ENCODE results near the gene KCTD19.

Gene KCTD19

DNA sequence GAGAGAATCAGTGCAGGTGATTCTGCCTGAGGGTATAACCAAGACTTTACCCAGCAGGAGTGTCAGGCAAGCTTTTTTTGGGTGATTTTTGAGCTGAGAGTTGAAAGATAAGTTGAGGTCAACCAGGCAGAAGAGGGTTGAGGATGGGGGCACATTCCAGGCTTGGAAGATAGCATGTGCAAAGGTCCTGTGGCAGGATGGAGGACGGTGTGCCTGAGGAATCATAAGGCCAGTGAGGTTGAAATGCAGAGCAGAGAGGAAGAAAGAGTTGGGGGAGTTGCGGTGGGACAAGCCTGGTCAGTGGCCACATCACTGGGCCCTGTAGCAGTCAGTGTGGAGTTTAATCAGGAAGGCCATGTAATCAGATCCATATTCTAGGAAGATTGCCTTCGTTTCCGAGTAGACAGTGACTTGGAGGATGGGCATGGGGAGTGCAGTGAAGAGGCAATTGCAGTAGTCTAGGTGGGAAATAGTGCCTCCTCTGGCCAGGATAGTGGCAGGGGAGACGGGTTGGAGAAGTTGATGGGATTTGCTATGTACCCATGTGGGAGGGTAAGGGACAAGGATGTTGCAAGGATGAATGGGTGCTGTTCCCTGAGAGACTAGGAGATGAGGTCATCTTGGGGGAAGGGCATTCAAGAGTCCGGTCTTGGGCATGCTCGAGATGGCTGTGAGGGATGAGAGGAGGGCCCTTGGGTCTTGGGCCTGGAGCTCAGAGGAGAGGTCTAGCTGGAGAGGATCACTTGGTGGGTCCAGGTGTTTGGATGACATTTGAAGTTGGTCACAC is 43.3 kb downstream of the KCTD19 start:
- no peak for DNase-seq (ENCODE audit: low spot score)

DNA sequence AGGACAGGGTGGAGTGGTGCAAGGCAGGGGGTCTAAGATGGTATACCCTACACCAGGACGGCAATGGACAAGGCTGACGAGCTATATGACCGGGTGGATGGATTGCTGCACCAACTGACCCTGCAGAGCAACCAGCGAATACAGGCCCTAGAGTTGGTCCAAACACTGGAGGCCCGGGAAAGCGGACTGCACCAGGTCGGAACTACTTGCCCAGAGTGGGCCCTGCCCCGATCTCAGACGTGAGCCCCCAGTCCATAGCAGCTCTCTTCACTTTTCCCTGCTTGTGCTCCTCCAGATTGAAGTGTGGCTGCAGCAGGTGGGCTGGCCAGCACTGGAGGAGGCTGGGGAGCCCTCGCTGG is 44.1 kb downstream of the KCTD19 start:
- DNase-seq (ENCODE audit: low spot score) = no peak

DNA sequence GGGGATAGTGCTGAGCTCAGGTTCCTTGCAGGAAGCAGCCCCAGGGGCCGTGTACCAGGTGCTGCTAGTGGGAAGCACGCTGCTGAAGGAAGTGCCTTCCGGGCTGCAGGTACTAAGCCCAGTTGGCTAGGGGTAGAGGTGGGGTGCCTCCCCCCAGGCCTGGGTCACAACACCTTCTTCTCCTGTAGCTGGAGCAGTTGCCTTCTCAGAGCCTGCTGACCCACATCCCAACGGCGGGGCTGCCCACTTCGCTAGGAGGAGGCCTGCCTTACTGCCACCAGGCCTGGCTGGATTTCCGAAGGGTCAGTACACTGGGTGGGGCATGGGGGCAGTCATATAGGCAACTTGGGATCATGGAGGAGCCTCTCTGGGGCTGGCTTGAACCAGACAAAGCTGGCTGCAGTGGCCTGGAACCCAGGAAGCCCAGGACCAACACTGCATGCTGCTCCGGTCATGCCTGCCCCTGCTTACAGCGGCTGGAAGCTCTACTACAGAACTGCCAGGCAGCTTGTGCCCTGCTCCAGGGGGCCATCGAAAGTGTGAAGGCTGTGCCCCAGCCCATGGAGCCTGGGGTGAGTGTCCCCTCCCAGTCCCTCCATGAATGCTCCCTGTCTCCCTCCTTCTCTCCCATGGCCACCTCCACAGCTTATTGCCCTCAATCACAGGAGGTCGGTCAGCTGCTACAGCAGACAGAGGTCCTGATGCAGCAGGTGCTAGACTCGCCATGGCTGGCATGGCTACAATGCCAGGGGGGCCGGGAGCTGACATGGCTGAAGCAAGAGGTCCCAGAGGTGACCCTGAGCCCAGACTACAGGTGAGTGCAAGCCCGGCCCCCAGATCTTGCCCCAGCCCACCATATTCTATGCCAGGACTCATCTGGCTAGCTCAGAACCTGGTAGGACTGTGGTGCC is 44.8 kb downstream of the KCTD19 start:
- no peak for DNase-seq (ENCODE audit: low spot score)

DNA sequence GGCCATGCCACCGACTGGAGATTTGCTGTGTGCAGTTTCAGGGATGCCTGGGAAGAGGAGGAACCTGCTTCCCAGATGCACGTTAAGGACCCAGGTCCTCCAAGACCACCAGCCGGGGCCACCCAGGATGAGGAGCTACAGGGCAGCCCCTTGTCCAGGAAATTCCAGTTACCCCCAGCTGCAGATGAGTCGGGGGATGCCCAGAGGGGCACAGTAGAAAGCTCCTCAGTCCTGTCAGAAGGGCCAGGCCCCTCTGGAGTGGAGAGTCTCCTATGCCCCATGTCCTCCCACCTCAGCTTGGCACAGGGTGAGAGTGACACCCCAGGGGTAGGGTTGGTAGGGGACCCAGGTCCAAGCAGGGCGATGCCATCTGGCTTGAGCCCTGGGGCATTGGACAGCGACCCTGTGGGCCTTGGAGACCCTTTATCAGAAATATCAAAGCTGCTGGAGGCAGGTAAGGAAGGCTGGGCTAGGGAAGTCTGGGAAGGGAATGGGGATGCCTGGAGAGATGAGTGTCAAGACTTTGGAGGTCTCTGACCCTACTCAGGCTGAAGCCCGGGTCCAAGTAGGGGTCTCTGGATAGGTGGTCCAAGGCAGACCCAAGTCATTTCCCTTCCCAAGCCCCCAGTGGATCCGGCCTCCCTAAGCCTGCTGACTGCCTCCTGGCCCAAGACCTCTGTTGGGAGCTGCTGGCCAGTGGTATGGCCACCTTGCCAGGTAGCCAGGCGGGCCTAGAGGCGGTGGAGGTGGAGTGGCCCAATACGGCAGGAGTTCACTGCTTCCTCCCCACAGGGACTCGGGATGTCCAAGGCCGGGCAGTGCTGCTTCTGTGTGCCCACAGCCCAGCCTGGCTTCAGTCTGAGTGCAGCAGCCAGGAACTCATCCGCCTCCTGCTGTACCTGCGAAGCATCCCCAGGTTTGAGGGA is 46.2 kb downstream of the KCTD19 start:
- DNase-seq (ENCODE audit: low spot score) = no peak

DNA sequence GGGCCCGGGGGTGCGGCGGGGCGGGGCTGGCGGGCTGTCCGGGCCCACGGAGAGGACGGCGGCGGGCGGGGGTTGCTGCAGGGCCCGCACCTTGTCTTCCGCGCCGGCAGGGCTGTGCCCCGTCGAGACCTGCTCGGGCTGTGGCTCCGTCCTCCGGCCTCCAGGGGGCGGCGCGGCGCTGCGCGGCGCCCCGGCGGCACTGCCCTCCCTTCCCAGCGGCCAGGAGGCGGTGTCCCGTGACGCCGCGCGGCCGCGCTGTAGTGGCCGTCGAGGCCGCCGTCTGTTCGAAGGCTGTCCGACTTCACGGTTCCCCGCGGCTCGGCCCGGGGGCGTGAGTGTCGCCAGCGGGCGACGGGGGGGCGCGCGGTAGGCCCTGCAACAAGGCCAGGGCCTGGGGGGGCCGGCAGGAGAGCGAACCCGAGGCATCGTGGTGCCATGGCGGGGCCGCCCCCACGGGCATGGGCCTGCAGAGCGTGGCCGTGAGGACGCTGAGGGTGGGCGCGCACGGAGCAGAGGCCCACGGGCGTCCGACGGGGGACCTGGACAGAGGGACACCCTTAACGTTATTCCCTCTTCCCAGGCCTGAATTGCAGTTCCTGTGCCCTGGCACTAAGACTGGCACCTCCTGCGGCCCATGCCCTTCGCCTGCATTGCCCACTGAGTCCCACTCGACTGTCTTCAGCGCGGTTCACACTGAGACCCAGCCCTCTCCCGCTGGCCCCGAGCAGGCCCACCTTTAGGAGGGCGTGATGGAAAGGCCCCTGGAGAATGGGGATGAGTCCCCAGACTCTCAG is 47.0 kb downstream of the KCTD19 start, which contains the start of gene PLEKHG4:
Gene PLEKHG4 (plus strand): TSS at position 237 of the 794 bp plus-strand sequence. CDS start 513 bp downstream, at position 750.
- peak; percentile 34 for DNase-seq (ENCODE audit: low spot score)

DNA sequence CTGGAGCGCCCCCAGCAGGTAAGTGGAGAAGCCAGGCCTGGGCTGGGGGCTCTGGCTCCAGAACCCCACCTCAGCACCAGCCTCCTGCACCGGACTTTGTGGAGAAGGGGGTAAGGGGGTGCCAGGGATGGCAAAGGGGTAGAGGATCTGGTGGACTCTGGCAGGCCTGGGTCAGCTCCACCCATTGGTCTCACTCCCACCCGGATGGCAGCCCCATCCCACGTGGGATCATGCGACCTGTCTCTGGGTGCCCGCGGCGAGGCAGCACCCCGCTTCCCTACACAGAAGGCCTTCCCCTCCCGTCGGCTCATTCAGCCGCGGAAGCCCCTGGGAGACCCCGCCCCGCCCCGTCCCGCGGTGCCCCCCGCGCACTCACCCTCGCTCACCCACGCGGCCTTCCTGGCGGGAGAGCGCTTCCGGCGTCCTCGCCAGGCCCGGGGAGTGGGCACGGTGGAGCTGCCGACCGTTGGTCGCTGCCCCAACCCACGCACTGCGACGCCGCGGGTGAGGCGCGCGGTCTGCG is 47.7 kb downstream of the KCTD19 start:
- DNase-seq (ENCODE audit: low spot score) = no peak

DNA sequence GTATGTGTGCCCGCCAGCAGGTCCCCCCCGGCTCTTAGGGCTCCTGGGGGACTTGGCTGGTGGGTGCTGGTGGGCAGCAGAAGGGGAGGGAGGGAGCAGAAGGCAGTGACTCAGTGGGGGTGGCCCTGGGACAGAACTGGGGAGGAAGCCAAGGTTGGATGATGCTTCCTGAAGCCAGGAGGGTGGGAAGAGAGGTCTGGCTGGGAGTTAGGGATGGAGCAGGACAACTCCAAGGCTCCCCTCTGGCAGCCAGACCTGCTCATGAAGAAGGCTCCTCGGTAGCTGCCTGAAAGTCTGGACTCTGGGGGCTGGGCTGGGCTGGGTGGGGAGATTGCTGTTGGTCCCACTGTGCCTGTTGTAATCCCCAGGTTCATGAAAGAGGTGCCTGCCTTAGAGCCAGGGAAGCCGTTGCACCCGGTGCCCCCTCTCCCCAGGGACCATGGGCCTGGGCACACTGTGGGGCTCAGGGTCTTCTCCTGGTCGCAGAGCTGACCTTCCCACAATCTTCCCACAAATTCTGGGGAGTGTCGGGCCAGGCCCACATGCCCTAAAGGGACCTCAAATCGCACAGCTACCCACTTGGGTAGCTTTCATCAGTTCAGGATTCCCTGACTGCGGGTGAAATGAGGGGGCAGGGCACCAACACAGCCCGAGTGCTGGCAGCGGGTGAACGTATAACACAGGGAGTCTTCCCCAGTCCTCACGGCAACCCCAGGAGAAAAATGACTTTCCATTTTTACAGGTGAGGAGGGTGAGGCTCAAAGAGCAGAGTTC is 48.4 kb downstream of the KCTD19 start:
- no peak for DNase-seq (ENCODE audit: low spot score)

DNA sequence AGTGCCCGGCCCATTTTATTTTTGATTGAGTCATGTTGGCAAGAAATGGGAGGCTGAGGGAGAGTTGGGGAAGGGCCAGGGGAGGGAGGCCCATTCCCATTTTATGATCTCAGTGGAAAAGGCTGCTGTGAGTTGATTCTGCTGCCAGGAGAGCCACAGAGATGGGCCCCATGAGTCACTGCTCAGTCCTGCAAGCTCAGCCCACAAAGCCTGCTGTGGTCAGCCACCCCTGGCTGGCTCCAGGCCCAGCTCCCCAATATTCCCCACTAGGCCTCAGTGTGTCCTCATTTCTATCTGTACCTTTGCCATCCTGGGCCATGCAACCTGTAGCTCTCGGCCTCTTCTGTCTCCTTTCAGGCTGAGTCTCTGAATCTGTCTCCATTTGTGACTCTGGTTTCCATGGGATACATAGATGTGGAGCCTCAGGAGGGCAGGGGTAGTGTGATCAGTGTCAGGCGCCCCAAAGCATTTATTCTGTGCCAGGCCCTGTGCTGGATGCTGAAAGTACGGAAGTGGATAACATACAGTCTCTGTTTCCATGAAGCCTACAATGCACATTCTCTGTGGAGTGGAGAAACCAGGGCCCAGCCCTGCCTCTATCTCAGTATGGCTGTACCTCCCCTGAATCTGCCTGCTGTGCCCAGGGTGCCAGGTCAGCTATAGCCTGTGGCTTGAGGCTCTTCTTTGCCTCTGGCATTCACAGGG is 49.1 kb downstream of the KCTD19 start:
- DNase-seq (ENCODE audit: low spot score) = no peak

DNA sequence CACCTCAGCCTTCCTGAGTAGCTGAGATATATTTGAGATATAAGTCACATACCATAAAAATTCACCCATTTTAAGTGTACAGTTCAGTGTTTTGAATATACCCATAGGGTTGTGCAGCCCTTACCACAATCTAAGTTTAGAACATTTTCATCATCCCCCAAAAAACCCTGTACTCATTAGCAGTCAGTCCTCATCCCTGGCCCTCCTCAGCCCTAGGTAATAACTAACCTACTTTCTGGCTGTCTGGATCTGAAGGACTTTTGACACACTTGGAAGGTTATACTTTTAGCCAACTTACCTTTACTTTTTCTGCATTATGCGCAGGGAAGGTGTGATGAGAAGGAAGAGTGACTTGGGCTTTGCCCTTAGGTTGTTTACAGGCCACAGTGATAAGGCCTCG is 51.2 kb downstream of the KCTD19 start:
- DNase-seq (ENCODE audit: low spot score) = no peak

DNA sequence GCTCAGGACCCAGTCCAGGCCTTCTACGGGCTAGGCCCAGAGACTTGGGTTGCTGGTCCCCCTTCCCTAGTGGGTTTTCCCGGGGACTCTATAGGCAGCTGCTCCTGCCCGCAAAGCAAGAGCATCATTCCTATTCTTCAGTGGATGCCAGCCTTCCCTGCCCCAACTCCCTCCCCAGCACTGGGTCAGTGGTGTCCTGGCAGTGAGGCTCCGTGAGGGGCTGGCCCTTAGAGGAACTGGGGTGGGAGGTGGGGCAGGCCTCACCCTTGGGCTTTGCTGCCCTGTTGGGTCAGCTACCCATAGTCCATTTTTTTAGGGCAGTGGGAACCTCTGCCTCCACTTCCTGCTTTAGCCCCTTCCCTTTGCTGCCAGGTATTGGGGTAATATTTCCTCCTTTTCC is 55.1 kb downstream of the KCTD19 start:
- DNase-seq (ENCODE audit: low spot score) = no peak

DNA sequence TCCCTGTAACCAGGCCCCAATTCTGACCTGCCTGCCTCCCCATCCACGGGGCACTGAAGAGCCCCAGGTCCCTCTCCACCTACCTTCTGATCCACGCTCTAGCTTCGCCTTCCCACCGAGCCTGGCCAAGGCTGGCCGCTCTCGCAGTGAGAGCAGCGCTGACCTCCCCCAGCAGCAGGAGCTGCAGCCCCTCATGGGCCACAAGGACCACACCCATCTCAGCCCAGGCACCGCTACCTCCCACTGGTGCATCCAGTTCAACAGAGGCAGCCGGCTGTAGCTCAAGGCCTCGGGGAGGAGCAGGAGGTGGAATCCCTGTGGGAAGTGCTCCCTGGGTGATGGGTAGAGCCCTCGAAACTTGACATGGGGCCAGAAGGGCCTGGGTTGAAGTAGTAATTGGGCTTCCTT is 55.6 kb downstream of the KCTD19 start:
- no peak for DNase-seq (ENCODE audit: low spot score)

DNA sequence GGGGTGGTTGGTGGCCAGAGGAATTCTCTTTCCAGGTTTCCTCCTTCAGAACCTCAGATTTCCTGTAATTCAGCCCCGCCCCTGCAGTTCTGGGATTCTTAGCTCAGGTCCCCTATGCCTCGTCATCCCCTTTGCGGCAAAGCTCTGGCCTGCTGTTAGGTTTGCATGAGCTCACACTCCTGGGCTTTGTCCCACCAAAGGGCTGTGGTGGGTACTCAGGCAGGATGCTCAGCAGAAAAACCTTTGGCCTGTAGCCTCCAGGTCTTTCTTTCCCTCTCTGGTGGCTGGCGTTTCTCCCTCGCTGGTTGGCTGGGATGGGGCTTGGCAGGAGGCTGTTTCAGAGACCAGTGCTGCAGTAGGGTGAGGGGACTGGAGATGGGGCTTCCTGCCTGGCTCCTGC is 56.8 kb downstream of the KCTD19 start:
- no peak for DNase-seq (ENCODE audit: low spot score)

DNA sequence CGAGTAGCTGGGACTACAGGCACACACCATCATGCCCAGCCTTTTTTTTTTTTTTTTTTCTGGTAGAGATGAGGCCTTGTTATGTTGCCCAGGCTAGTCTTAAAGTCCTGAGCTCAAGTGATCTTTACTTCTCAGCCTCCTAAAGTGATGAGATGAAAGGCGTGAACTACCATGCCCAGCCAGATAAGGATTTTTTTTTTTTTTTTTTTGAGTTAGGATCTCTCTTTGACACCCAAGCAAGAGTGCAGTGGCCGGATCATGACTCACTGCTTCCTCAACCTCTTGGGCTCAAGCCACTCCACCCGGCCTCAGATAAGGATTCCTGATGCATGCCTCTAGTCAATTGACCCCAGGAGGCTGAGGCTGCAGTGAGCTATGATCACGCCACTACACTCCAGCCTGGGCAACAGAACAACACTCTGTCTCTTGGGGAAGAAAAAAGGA is 58.4 kb downstream of the KCTD19 start:
- DNase-seq (ENCODE audit: low spot score) = no peak

DNA sequence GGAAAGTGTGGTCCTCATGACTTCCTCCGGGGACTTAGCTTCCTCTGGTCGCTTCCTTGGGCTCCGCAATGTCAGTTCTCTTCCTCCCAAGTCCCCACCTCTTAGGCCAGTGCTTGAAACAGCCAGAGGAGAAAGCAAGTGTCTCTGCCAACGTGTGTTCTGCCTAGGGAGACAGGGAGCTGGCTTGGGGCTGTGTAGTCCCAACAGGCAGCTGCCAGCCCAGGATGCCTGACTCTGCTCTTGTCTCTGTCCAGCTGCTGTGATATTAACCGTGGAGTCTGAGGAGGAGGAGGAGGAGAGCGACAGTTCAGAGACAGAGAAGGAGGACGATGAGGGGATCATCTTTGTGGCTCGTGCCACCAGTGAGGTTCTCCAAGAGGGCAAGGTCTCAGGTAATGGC is 60.7 kb downstream of the KCTD19 start:
- DNase-seq (ENCODE audit: low spot score) = no peak

DNA sequence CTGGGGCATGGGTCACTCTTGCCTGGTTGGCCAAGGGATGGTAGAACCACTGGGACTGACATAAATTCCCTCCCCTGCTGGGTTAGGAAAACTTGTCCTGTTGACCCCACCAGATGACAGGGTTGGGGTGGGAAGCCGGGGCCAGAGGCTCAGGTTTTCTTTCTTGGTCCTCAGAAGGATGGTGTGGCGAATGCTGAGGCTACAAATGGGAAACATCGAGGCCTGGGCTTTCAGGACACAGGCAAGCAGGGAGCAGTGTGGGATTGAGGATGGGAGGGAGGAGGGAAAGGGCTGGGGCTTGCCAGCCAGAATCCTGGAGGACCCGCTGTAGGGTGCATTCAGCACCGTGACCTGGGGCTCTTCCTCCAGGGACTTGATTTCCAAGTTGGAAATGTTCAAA is 61.7 kb downstream of the KCTD19 start:
- DNase-seq (ENCODE audit: low spot score) = no peak

DNA sequence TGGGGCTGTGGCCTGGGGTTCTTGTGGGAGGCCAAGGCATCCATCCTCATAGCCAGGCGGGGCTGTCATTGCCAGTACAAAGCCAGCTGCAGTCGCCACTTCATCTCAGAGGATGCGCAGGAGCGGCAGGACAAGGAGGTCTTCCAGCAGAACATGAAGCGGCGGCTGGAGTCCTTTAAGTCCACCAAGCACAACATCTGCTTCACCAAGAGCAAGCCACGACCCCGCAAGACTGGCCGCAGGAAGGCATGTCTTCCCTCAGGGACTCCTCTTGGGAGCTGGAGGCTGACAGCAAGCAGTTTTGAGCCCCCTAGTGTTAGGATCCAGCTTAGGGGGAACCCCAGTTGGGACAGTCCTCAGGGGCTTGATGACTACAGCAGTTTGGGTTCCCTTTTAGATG is 62.3 kb downstream of the KCTD19 start:
- no peak for DNase-seq (ENCODE audit: low spot score)

DNA sequence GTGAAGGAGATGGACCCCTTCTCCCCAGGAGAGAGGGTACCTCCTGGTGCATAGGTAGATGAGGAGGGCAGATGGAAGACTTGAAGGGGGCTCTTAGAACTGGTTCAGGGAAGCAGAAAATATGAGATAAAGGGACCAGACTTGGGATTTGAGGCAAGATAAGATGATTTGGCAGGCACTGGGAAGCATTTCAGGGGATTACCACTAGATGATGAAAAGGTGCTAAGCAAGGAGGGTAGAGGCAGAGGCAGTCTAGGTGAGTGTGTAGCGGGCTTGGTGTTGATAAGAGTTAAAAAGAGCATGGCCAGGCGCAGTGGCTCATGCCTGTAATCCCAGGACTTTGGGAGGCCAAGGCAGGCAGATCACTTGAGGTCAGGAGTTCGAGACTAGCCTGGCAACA is 63.3 kb downstream of the KCTD19 start:
- no peak for DNase-seq (ENCODE audit: low spot score)

DNA sequence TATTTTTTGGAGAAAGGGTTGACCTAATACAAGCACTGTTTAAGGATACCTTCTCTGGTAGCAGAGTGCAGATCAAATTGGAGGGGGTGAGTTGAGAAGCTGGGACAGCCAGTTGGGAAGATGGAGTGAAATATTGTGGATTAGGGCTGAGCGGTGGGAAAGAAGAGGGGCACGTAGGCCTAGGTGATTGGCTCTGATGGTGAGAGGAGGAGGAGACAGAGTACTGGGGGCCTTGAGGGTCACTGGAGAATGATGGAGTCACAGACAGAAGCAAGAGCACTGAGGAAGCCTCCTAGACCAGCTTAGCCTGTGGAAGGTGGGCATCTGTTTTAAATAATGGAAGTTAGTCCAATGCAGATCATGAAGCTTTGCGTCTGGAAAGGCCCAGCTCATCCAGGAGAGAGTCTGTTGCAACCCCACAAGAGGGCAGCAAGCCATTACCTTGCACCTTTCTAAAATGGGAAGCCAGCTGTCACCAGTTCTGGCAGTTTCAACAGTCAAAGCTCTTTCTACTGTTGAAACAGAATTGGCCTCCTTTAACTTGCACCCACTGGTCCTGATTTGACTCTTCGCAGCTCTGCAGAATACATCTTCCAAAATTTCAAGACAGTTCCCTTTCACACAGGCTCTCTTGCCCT is 66.0 kb downstream of the KCTD19 start:
- no peak for DNase-seq (ENCODE audit: low spot score)

DNA sequence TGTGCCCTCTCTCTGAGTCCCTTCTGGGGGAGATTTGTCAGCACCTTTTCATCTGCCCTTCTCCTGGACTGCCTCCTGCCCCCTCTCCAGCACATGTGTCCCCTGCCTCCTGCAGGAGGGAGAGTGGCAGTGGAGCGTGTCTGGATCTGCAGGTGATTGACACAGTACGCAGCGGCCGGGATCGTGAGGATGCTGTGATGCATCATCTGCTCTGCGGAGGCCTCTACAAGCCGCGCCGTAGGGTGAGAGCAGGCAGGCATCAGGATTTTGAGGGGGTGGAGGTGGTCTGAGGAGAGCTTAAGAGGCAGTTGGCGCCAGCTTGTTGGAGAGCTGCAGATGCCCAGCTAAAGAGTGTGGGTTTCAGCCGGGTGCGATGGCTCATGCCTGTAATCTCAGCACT is 66.8 kb downstream of the KCTD19 start:
- no peak for DNase-seq (ENCODE audit: low spot score)
